Activated naive CD4-positive, alpha-beta T cell (primary cell): Measurements from ENCODE around the gene PLXNB2.

Source experiments
- DNase-seq, 4 experiments: peaks; one replicate each; lab custom pipeline; 2025; lab: John Stamatoyannopoulos, UW

The PLXNB2 gene

DNA sequence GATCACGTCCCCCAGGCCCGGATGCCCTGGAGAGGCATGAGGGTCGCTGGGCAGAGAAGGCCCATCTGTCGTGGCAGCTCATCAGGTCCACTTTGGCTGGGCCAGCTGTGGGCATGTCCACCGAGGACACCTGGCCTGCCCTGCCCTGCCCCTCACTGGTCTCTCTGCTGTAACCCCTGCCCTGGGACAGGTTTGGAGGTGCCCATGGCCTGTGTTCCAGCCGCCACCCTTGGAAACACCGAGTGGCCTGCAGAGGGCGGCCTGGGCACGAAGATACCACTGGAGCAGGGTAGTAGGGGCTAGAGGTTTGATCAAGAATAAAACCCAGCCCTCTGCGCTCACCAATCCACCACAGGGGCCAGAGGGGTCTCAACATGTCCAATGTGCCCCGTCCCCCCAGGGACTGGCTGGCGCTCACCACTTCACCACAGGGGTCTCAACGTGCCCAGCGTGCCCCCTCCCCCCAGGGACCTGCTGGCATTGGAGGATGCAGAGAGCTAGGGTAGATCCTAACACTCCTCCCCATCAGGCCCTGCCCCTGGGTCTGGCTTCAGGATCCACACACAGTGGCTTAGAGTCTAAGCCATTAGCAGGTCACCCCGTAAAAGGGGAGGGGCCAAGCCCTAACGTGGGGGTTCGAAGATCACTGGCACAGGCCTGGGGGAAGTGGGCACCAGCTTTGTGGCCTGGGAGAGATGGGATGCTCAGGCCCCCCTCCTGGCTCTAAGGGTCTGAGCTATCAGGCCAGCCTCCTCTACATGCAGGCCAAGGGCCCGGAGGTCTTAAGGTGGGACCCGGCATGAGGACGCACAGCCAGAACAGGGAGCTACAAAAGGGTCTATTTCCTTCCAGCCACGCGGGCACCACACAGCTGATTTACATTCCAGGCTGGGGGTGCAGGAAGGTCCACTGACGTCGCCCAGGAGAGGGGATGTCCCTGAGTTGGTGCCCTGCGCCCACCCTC is 55.1 kb downstream of the PLXNB2 start:
- peak; percentile 33 to 68 (median 45) for DNase-seq

DNA sequence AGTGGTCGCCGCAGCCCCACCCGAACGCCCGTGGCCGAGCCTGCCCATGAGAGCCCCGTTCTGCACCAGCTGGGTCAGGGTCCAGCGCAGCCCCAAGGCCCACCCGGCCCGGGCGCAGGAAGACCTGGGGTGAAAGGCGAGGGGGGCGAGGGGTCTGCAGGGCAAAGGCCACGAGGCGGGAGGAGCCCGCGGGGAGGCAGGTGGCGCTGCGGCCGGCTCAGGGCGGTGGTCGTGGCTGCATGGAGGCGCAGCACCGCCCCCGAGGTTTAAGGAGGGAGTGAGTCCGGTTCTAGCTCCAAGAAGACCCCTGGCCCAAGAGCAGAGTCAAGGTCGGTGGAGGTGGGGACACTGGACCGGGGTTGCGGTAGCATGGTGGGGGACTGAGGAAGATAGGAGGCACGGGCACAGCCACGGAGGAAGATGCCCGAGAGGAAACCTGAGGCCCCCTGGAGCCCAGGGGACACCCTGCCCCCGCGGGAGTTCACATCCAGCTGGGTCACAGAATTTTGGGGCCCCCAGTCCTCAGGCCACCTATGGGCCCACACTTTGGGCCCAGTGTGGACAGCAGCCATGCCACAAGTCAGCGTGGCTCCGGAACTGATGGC is 55.9 kb downstream of the PLXNB2 start:
- DNase-seq, result no peak

DNA sequence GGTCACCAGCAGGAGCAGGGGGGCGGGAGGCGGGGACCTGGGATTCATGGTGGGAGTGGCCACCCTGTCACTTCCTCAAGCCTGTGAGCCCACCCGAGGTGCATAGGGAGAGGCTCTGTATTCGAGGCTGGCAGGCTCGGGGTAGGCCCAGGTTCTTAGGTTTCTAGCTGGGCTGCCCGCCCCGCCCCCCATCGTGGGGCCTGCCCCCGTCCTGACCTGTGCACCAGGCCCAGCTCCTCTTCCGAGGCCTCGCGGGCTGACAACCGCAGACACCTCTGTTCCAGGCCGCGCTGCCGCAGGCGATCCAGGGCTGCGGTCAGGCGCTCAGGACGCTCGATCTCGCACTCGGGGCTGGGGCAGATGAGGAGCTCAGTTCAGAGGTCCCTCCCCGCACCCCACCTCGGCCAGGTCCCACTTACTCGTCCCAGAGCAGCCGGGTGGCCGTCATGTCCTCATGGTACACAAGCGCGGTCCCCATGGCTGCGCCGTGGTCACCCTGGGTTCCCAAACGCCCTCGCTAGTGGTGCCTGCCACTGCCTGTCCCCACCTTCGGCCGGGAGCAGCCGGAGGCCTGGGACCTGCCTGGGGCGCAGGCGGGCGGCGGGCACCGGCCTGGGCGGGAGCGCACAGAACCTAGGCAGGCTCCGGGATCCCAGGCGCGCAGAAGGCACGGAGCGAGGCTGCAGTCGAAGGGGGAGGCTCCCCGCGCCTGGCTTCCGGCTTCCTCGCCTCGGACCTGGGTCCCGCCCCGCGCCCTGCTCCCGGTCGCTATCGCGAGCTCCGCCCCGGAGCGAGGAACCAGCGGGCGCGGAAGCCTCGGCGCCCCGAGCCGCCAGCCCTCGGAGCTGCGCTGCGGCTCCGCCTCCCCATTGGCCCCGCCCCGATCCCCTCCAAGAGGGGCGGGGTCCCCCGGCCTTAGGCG is 56.6 kb downstream of the PLXNB2 start, which contains the start of gene HDAC10:
TSS of gene HDAC10 (minus strand) at position 711 of the 922 bp plus-strand sequence. CDS start at position 478, 233 bp downstream.
- peak in 3 of 4 experiments; percentile 47 to 77 (median 60) for DNase-seq

DNA sequence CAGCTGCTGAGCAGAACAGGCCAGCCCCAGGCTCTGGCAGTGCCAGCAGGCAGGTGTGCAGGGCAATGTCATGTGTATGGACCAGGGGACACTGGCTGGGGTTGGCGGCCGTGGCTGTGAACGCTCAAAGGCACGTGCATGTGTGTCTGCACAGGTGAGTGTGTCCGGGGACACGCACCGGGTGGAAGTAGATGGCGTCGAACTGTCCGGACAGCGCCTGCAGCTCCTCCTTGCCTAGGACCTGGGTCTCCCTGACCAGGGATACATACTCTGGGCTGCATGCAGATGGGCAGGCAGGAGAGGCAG is 57.2 kb downstream of the PLXNB2 start:
- no peak for DNase-seq

DNA sequence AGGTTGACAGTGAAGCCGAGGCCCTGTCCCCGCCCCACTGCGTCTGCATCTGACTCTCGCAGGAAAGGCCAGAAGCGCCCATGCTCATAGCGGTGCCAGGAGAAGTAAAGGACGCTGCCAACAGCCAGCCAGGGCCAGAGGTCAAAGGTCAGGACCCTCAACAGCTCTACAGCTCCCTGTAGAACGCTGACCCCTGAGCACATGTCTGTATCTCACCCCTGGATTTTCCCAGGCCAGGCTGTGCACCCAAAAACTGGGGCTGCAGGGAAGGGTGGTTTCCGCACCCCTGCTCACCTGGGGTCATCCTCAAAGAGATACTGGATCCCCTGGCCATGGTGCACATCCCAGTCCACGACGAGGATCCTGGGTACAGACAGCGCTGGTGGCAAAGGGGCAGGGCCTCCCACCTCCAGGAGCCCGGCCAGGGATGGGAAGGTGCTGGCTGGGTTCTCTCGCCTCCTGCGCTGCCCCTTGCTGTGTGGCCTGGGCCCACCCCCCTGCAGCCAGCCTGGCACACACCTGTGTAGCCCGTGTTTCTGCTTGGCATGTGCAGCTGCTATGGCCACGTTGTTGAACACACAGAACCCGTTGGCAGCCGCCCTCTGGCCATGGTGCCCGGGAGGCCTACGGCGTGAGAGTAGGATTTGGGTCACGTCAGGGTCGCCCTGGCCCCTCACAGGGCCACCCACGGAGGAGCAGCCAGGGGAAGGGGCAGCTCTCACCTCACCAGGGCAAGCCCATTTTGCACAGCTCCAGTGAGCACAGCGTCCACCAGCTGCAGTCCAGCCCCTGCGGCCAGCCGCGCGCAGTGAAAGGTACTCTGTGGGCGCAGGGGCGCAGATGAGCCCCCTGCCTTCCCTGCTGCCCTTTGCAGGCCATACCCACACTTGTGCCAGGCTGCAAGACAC is 57.9 kb downstream of the PLXNB2 start:
- DNase-seq, result no peak

DNA sequence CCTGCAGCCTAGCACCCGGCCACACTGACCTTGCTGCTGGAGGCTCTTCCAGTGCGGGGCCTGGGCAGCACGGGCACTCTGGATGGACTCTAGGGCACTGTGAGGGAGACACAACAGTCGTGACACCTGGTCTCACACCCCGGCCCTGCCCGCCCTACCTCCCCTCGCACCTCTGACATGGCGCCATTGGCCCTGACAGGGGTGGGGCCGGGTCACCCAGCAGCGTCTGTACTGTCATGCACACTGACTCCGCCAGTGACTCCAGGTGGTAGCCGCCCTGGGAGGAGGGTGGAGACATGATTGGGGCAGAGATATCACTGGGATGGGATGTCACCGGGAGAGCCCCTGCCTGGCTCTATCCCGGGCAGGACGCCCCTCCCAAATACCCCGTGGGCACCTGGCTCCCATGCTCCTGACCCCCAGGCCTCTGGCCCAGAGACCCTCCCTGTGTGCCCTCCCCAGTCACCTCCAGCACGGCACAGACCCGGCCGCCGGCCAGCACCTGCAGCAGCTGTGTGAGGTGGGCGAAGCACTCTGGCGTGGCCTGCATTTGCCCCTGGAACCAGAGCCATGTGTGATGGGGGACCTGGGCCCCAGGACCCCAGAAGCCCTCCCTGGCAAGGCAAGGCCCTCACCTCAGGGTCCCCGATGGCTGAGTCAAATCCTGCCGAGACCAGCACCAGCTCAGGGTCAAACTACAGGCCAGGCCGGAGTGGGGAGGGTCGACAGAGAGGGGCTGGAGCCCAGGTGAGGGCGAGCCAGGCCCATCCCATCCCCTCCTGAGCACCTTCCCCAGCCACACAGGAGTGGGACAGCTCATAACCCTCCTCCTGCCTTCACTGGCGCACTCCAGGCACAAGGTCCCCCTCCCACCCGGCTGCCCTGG is 59.0 kb downstream of the PLXNB2 start:
- DNase-seq, result no peak

DNA sequence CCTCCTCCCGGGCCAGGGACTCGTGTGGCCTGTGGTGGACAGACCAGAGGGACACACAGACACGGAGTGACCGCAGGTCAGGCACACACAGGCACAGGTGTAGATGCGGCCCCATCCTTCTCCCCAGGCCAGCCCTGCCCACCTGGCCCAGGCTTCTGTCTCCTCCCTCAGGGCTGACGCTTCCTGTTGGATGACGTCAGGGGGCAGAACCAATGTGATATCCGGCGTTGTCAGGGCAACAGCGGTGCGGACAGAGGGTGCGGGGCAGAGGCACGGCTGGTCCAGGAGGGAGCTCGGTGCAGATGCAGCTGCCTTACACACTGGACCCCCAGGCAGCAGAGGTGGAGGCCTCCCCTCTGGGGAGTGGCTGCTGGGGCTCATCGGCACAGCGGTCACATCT is 59.7 kb downstream of the PLXNB2 start:
- DNase-seq, result peak in 1 of 4 experiments; percentile 15

DNA sequence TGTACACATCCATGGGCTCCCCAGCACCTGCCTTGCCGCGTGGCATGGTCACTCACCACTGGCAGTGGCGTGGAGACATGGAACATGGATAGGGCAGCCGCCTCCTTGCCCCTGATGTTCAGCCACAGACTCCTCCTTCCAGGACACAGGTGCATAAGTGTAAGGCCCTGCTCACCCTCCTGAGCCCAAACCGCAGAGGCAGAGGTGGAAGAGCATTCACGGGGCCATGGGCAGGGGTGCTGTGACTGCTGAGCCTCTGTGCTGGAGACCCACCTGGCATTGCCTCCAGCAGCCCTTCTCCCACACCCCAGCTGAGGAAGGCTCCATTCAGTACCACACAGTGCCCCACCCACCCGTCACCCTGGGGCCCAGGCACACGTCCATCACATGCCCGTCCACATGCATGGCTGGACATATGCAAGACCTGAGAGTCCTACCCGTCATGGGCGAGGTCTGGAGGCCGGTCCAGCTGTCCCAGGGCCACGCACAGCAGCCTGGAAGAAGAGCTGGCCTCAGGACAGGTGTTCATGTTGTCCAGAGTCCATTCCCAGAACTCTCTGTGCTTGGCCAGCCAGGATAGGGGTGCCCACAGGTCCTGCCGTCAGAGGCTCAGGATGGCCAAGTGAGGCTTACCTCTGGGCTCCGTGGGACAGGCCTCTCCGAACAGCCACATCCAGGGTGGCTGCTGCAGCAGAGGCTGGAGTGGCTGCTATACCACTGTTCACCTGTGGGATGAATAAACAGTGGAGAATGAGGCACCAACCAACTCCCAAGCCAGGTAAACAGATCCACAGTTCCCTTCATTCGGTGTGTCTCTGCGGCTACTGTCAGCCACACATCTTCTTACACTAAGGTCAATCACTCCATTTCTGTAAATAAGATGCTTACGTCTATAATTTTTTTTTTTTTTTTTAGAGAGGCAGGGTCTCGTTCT is 60.9 kb downstream of the PLXNB2 start:
- no peak for DNase-seq

DNA sequence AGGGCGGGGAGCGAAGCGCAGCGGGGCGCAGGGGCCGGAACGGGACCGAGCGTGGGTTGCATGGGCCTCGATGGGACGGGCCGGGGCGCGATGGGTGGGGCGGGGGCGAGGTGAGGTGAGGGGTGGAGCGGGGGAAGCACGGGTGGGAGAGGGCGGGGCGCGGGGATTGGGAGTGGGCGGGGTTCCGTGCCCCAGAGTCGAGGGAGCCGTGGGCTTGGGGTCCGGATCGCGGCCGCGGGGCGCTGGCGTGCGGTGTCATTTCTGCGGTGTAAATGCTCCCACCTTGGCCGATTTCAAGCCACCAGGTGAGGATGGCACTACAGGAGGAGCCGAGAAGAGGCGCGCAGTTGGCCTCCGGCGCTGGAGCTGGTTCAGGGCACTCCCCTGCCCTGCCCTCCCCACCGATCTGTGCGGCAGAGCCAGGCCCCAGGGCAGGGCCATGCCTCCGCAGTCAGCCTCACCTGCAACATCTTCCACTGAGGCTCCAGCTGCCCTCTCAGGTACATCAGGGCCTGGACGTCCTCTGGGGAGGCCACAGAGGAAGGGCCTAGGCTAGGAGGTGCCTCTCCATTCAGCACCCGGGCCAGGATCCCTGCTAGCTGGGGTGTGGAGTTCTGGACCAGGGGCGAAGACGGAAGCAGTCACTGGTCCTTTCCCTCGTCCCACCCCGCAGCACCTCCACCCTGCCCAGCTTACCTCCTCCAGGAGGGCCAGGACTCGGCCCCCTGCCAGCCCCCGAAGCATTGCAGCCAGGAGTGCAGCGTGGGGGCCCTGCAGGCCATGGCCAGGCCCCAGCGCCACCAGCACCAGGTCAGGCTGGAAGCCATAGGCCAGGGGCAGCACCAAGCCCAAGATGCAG is 62.0 kb downstream of the PLXNB2 start:
- DNase-seq, result peak in 2 of 4 experiments; percentile 53 to 77

DNA sequence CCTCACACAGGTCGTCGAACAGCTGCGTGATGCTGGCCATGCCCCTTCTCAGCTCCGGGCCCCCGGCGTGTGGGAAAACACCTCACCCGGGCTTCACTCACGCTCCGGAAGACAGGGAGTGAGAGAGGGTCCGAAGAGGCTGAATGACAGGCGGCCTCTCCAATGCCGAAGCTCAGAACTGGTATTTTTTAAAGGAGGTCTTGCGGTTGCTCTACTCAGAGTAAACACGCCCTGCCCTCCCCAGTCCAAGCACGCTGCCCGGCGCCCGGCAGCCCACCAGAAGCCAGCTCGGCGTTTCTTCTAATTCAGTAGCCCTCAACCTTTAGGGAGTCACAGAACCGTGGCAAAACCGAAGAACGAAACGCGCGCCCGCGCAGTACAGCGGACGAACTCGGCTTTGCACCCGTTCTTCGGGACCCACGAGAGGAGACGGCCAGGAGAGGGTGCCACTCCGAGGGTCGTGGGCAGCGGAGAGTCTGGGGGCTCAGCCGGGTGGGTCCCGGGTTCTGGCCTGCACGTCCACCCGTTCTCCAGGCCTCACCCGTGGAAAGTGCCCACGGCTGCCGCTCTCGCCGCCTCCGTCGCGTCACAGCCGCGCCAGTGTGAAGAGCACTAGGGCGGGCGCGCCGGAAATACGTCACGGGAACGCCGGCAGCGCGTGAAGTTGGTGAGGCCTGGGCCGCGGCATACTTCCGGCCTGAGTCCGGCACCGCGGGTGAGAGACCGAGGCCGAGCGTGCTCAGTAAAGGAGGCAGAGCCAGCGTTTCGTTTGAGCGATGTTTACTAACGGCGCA is 62.8 kb downstream of the PLXNB2 start, which contains the start of gene TUBGCP6:
TSS of gene TUBGCP6 (minus strand) at position 604 of the 794 bp plus-strand sequence. CDS start at position 40, 564 bp downstream.
- peak; percentile 72 to 87 (median 80) for DNase-seq

DNA sequence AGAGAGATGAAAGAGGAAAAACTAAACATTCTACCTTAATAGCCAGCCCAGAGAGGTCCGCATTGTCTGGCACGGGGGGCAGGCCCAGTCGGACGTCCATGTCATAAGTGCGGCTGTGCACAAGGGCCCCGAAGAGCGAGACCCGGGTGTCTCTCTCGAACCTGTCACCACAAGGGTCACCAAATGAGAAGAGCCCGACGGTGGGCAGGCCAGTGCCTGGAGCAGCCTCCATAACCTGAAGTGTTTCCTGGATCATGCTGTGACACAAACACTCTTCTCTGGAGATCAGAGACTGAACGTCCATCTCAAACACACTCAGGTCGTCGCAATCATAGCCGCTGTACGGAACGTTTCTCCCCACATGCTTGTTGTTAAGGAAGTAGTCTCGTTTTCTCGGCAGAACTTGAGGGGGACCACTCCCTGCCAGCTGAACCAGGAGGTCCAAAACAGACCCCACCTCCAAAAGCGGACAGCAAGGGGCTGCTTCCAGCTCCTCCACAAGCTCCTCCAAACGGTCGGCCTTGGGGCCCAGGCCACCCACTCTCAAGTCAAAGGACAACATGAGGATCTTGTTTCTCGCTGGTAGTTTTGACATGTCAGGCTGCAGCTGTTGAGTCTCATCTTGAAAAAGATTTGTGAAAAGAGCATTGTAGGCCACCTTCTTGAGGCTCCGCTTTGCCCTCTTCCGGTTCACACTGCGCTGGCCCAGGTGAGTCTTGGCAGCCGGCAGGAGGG is 63.6 kb downstream of the PLXNB2 start:
- DNase-seq, result no peak

DNA sequence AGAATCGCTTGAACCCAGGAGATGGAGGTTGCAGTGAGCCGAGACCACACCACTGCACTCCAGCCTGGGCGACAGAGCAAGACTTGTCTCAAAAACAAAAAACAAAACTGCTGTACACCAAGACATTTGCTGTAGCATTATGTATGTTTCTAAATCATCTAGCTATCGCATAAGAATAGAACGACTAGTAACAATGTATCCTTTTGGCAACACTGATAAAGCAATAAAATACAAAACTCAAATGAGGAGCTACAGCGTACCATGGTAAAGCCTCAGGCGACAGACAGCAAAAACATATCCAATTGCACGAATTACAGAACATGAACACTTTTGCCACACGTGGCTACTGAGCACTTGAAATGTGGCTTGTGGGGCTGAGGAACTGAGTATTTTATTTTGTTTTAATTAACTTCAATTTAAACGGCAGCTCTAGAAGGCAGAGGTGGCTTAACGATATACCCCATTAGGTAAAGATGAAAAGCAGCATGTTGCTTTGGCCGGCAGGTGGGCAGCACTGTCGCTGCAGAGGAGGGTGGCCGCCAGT is 65.0 kb downstream of the PLXNB2 start:
- no peak for DNase-seq

DNA sequence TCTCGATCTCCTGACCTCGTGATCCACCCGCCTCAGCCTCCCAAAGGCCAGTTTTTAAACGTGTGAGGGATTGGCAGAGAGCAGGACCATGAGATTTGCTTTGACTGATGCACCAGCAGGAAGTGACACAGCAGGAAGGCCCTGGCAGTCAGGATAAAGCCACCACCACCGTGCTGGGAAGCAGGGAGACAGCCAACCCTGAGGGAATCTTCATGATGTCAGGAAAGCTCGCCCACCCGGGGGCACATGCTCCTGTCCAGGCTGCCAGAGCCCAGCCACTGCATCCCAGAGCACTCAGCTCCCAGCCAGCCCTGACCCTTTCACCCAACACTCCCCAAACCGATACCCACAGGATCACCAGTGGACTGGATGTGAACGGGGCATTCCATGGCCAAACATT is 68.7 kb downstream of the PLXNB2 start:
- no peak for DNase-seq

DNA sequence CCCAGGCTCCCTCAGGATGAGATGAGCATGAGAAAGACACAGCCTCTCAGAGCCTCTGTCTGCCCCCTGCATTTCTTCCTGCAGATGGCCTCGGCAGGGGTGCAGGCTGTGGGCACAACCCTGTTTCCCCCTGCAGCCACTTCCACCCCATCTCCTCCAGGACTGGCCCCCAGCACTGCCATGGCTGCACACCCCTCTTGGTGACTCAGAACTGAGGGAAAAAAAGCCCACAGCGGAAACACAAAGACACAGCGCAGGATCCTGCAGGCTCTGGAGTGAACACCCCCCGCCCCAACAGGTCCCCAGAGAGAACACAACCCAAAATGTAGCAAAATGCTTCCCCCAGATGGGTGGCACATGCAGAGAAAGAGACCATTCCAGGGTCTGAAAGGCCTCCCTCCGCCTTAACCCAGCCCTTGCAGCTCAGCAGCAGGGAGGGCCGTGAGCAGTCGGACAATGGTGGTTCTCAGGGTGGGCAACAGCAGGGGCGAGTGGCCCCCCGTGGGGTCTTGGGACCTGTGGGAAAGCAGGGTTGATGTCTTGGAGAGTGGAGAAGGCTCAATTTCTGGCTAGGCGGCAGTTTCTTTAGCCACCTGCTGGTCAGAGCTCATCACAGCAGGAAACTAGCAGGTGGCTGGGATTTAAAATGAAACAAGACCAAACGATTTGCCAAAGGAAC is 70.6 kb downstream of the PLXNB2 start:
- no peak for DNase-seq

DNA sequence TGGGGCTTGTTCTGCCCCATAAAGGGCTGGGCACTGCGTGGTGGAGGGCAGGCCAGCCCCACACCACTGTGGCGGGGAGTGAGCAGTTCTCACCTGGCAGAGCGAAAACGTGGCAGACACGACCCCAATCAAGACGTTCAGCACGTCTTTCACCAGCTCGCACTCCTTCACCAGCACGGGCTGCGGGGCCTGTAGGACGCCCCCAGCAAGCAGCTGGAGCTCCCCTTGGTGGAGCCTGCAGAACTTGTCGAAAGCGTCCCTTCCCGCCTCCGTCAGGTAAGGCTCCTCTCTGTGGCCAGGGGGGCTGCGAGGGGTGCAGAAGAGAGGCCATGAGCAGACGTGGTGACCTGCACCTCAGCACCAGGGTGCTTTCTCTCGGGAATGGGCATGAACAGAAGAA is 74.2 kb downstream of the PLXNB2 start:
- DNase-seq, result no peak
